WTC11 (cell line): ENCODE data around the gene ADAMTS2. TPM values are rescaled to one million over a fixed set of nuclear protein-coding genes. Genes with fewer than 3 reads are reported as not detected.

Experiments used
- ATAC-seq: fragments of 200-7000 bp; cut with Tn5 transposase; 2 replicates; pipeline ENCODE4 v1.10.0; 2021; ENCODE audit warnings: mild to moderate bottlenecking, moderate library complexity
- CTCF ChIA-PET: fragments of 300-600 bp; sonication (Branson Sonifier 250); formaldehyde crosslinking; loops from one replicate; lab custom pipeline; 2021; ENCODE audit warnings: antibody characterized with exemption; lab: Charles Lee
- POLR2A ChIA-PET: fragments of 350-600 bp; sonication (Branson Sonifier 250); formaldehyde crosslinking; loops from one replicate; lab custom pipeline; 2021; ENCODE audit warnings: antibody characterized with exemption; lab: Charles Lee
- DNase-seq: peaks from one replicate; pipeline ENCODE4 v3.0.0; 2021; ENCODE audit warnings: low spot score
- H3K27ac Mint-ChIP-seq: 2 replicates; pipeline ENCODE4 v1.8.0; 2021; ENCODE audit warnings: mixed read lengths
- H3K27me3 Mint-ChIP-seq: 2 replicates; pipeline ENCODE4 v1.8.0; 2021; ENCODE audit warnings: low read depth, mild to moderate bottlenecking, moderate library complexity, mixed read lengths
- H3K36me3 Mint-ChIP-seq: 2 replicates; pipeline ENCODE4 v1.8.0; 2021; ENCODE audit warnings: mixed read lengths
- H3K4me1 Mint-ChIP-seq: 2 replicates; pipeline ENCODE4 v1.8.0; 2022; ENCODE audit warnings: mixed read lengths
- H3K4me3 Mint-ChIP-seq: 2 replicates; pipeline ENCODE4 v1.8.0; 2021; ENCODE audit warnings: mild to moderate bottlenecking, moderate library complexity, mixed read lengths
- H3K9me3 Mint-ChIP-seq: 2 replicates; pipeline ENCODE4 v1.8.0; 2021; ENCODE audit warnings: mixed read lengths
- ATF1 ChIP-seq: sonication (generic); formaldehyde crosslinking; IDR thresholded peaks from 2 replicates; pipeline ENCODE4 v1.8.1; 2023; ENCODE audit warnings: mild to moderate bottlenecking, moderate library complexity, missing genetic modification reagents
- ATF2 ChIP-seq: sonication (generic); formaldehyde crosslinking; IDR thresholded peaks from 2 replicates; pipeline ENCODE4 v1.8.1; 2022; ENCODE audit warnings: low read depth, missing genetic modification reagents, borderline replicate concordance
- CBFB ChIP-seq: sonication (generic); formaldehyde crosslinking; IDR thresholded peaks from 2 replicates; pipeline ENCODE4 v1.8.1; 2022; ENCODE audit warnings: mild to moderate bottlenecking, low read depth, missing genetic modification reagents
- CREB1 ChIP-seq: sonication (generic); formaldehyde crosslinking; IDR thresholded peaks from 2 replicates; pipeline ENCODE4 v1.8.0; 2023; ENCODE audit warnings: mild to moderate bottlenecking, missing genetic modification reagents
- ELF4 ChIP-seq: sonication (generic); formaldehyde crosslinking; IDR thresholded peaks from 2 replicates; pipeline ENCODE4 v1.8.1; 2022; ENCODE audit warnings: low read depth, mild to moderate bottlenecking, moderate library complexity, missing genetic modification reagents
- GRHL2 ChIP-seq: fragments of 250-450 bp; sonication (Bioruptor Pico); IDR thresholded peaks from 2 replicates; pipeline ENCODE4 v1.8.0; 2022; ENCODE audit warnings: mild to moderate bottlenecking, moderate library complexity; ENCODE audit not compliant: insufficient replicate concordance, severe bottlenecking
- GTF2I ChIP-seq: fragments of 250-450 bp; sonication (Bioruptor Pico); conservative IDR thresholded peaks from 2 replicates; pipeline ENCODE4 v1.4.0; 2021; ENCODE audit warnings: mild to moderate bottlenecking
- HMGXB4 ChIP-seq: sonication (generic); formaldehyde crosslinking; IDR thresholded peaks from 2 replicates; pipeline ENCODE4 v1.8.1; 2023; ENCODE audit warnings: mild to moderate bottlenecking, moderate library complexity, missing genetic modification reagents
- MXD4 ChIP-seq: fragments of 250-450 bp; sonication (Bioruptor Pico); IDR thresholded peaks from 2 replicates; pipeline ENCODE4 v1.8.0; 2021; ENCODE audit warnings: mild to moderate bottlenecking, moderate library complexity, borderline replicate concordance
- NFYB ChIP-seq: sonication (generic); formaldehyde crosslinking; conservative IDR thresholded peaks from 2 replicates; pipeline ENCODE4 v1.8.0; 2022; ENCODE audit warnings: low read depth, missing genetic modification reagents
- PRDM15 ChIP-seq: sonication (generic); formaldehyde crosslinking; IDR thresholded peaks from 2 replicates; pipeline ENCODE4 v1.8.0; 2022; ENCODE audit warnings: missing genetic modification reagents
- RORB ChIP-seq: fragments of 250-450 bp; sonication (Bioruptor Pico); IDR thresholded peaks from 2 replicates; pipeline ENCODE4 v1.9.0; 2021; ENCODE audit warnings: mild to moderate bottlenecking
- SMAD4 ChIP-seq: sonication (generic); formaldehyde crosslinking; IDR thresholded peaks from 2 replicates; pipeline ENCODE4 v1.8.0; 2022; ENCODE audit warnings: mild to moderate bottlenecking, missing genetic modification reagents
- ZNF138 ChIP-seq: sonication (generic); formaldehyde crosslinking; conservative IDR thresholded peaks from 2 replicates; pipeline ENCODE4 v1.8.1; 2022; ENCODE audit warnings: mild to moderate bottlenecking, moderate library complexity, missing genetic modification reagents
- ZNF396 ChIP-seq: fragments of 250-450 bp; sonication (Bioruptor Pico); IDR thresholded peaks from 2 replicates; pipeline ENCODE4 v1.8.0; 2021; ENCODE audit warnings: mild to moderate bottlenecking, moderate library complexity, borderline replicate concordance
- ZNF423 ChIP-seq: fragments of 250-450 bp; sonication (Bioruptor Pico); IDR thresholded peaks from 2 replicates; pipeline ENCODE4 v2.1.2; 2022; ENCODE audit warnings: mild to moderate bottlenecking, moderate library complexity
- total RNA-seq: library from RNA; stranded (reverse); gene quantifications from 3 replicates; pipeline ENCODE4 v1.2.3, GENCODE V29; 2021
- TF ChIP-seq, protein P1 (sequence below): sonication (generic); formaldehyde crosslinking; IDR thresholded peaks from 2 replicates; pipeline ENCODE4 v1.8.1; 2023; ENCODE audit warnings: mild to moderate bottlenecking, missing genetic modification reagents, moderate library complexity
- TF ChIP-seq, protein P2 (sequence below): sonication (generic); formaldehyde crosslinking; IDR thresholded peaks from 2 replicates; pipeline ENCODE4 v1.8.1; 2023; ENCODE audit warnings: mild to moderate bottlenecking, missing genetic modification reagents, borderline replicate concordance
- TF ChIP-seq, protein P3 (sequence below): sonication (generic); formaldehyde crosslinking; IDR thresholded peaks from 2 replicates; pipeline ENCODE4 v1.8.0; 2022; ENCODE audit warnings: mild to moderate bottlenecking, missing genetic modification reagents

Gene ADAMTS2
- total RNA-seq, 1 experiment from 2014 or later, result 11.2 TPM

GRCh38 chr5:179137643-179138567 is 207.4 kb downstream of the ADAMTS2 start (continued):
- TF ChIP-seq ATF2 (CRISPR knock-in tag) (no peak), ZNF396 (no peak)

GRCh38 chr5:179137016-179137642 is 208.1 kb downstream of the ADAMTS2 start:
- no peak overlapping the region for H3K27ac Mint-ChIP-seq
- TF ChIP-seq, protein P1, sequence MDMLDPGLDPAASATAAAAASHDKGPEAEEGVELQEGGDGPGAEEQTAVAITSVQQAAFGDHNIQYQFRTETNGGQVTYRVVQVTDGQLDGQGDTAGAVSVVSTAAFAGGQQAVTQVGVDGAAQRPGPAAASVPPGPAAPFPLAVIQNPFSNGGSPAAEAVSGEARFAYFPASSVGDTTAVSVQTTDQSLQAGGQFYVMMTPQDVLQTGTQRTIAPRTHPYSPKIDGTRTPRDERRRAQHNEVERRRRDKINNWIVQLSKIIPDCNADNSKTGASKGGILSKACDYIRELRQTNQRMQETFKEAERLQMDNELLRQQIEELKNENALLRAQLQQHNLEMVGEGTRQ (CRISPR knock-in tag), result no peak
- TF ChIP-seq HMGXB4 (CRISPR knock-in tag) (no peak), ZNF138 (CRISPR knock-in tag) (no peak), ELF4 (CRISPR knock-in tag) (no peak), CBFB (CRISPR knock-in tag) (no peak), PRDM15 (no peak), GTF2I (no peak), GRHL2 (no peak), ATF1 (CRISPR knock-in tag) (no peak), SMAD4 (no peak), MXD4 (CRISPR knock-in tag) (no peak), RORB (no peak), ZNF423 (no peak), NFYB (CRISPR knock-in tag) (no peak), CREB1 (CRISPR knock-in tag) (no peak)
- TF ChIP-seq, protein P2, sequence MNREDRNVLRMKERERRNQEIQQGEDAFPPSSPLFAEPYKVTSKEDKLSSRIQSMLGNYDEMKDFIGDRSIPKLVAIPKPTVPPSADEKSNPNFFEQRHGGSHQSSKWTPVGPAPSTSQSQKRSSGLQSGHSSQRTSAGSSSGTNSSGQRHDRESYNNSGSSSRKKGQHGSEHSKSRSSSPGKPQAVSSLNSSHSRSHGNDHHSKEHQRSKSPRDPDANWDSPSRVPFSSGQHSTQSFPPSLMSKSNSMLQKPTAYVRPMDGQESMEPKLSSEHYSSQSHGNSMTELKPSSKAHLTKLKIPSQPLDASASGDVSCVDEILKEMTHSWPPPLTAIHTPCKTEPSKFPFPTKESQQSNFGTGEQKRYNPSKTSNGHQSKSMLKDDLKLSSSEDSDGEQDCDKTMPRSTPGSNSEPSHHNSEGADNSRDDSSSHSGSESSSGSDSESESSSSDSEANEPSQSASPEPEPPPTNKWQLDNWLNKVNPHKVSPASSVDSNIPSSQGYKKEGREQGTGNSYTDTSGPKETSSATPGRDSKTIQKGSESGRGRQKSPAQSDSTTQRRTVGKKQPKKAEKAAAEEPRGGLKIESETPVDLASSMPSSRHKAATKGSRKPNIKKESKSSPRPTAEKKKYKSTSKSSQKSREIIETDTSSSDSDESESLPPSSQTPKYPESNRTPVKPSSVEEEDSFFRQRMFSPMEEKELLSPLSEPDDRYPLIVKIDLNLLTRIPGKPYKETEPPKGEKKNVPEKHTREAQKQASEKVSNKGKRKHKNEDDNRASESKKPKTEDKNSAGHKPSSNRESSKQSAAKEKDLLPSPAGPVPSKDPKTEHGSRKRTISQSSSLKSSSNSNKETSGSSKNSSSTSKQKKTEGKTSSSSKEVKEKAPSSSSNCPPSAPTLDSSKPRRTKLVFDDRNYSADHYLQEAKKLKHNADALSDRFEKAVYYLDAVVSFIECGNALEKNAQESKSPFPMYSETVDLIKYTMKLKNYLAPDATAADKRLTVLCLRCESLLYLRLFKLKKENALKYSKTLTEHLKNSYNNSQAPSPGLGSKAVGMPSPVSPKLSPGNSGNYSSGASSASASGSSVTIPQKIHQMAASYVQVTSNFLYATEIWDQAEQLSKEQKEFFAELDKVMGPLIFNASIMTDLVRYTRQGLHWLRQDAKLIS, result no peak
- TF ChIP-seq, protein P3, sequence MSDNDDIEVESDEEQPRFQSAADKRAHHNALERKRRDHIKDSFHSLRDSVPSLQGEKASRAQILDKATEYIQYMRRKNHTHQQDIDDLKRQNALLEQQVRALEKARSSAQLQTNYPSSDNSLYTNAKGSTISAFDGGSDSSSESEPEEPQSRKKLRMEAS (CRISPR knock-in tag), result no peak
- no peaks in the 10 kb centered on the region for H3K27me3 Mint-ChIP-seq
- ATAC-seq (no peak), DNase-seq (no peak)
- no peaks in the 10 kb centered on the region for H3K36me3 Mint-ChIP-seq
- ChIA-PET POLR2A (no interaction called here), CTCF (no interaction called here)
- H3K4me1 Mint-ChIP-seq, result no peaks in the 10 kb centered on the region
- no peak overlapping the region for H3K4me3 Mint-ChIP-seq
- H3K9me3 Mint-ChIP-seq, result peaks cover 4% of the 10 kb centered on the region; the same call in 1 of the 2 replicates
